A673 (cell line): ENCODE measurements around the gene ALKBH3. TPM values are rescaled to one million over a fixed set of nuclear protein-coding genes. Genes with fewer than 3 reads are reported as not detected.

Experiments
- BruUV-seq: library from RNA; stranded (reverse); fragments of 400-500 nt; replicated peaks from 2 replicates; lab custom pipeline; 2021; lab: Mats Ljungman, UMichigan
- CTCF ChIA-PET: fragments of 300-600 bp; sonication (Branson Sonifier 250); formaldehyde crosslinking; loops from one replicate; lab custom pipeline; 2022; ENCODE audit warnings: antibody characterized with exemption; lab: Charles Lee
- POLR2A ChIA-PET: fragments of 300-600 bp; sonication (Branson Sonifier 250); formaldehyde crosslinking; loops from one replicate; lab custom pipeline; 2022; ENCODE audit warnings: antibody characterized with exemption; ENCODE audit not compliant: low non-redundant PET; lab: Charles Lee
- DNase-seq: peaks from one replicate; pipeline ENCODE4 v3.0.0-alpha.2; 2015; ENCODE audit warnings: low spot score
- H3K27ac ChIP-seq: fragments of 200-600 bp; sonication (generic); 2 replicates; pipeline ENCODE4 v1.5.1; 2016; ENCODE audit warnings: mixed run types, low read depth, mild to moderate bottlenecking, mixed read lengths, antibody characterized with exemption, low read length; ENCODE audit not compliant: poor library complexity, severe bottlenecking
- H3K27me3 ChIP-seq: fragments of 200-600 bp; sonication (generic); replicated peaks from 2 replicates; pipeline ENCODE4 v1.6.1; 2017; ENCODE audit warnings: mixed run types, low read depth, mild to moderate bottlenecking, mixed read lengths, antibody characterized with exemption, low read length; ENCODE audit not compliant: insufficient read depth, poor library complexity
- H3K36me3 ChIP-seq: fragments of 200-600 bp; sonication (generic); 2 replicates; pipeline ENCODE4 v1.6.1; 2016; ENCODE audit warnings: mixed run types, mild to moderate bottlenecking, mixed read lengths, antibody characterized with exemption, low read length; ENCODE audit not compliant: insufficient read depth, poor library complexity, severe bottlenecking
- H3K4me1 ChIP-seq: fragments of 200-600 bp; sonication (generic); 2 replicates; pipeline ENCODE4 v1.6.1; 2017; ENCODE audit warnings: mixed run types, mild to moderate bottlenecking, mixed read lengths, antibody characterized with exemption, low read length; ENCODE audit not compliant: insufficient read depth, poor library complexity, severe bottlenecking
- H3K4me3 ChIP-seq: fragments of 200-600 bp; sonication (generic); 2 replicates; pipeline ENCODE4 v1.5.1; 2016; ENCODE audit warnings: low read depth, mixed run types, mild to moderate bottlenecking, mixed read lengths, low read length; ENCODE audit not compliant: poor library complexity, severe bottlenecking
- H3K9me3 ChIP-seq: fragments of 200-600 bp; sonication (generic); 2 replicates; pipeline ENCODE4 v1.6.1; 2016; ENCODE audit warnings: mixed run types, low read depth, mild to moderate bottlenecking, mixed read lengths, antibody characterized with exemption, low read length; ENCODE audit not compliant: poor library complexity, severe bottlenecking
- EZH2 ChIP-seq: fragments of 200-600 bp; sonication (generic); IDR thresholded peaks from 2 replicates; pipeline ENCODE4 v1.6.1; 2017; ENCODE audit warnings: borderline replicate concordance, low read depth, mild to moderate bottlenecking, mixed read lengths, antibody characterized with exemption, low read length; ENCODE audit not compliant: poor library complexity, severe bottlenecking
- intact Hi-C: fragments of 100-400 bp; cut with micrococcal nuclease; formaldehyde crosslinking; loops from one replicate; pipeline ENCODE4 v1.10.0; 2022; ENCODE audit not compliant: unreplicated experiment
- total RNA-seq: library from RNA; stranded (reverse); gene quantifications from 2 replicates; pipeline ENCODE4 v1.2.3, GENCODE V29; 2021
- TF ChIP-seq, protein P1 (sequence below): fragments of 300-800, 200-600 bp; sonication (generic); conservative IDR thresholded peaks from 2 replicates; pipeline ENCODE4 v1.5.1; 2017; ENCODE audit warnings: low read depth, mild to moderate bottlenecking, antibody characterized with exemption, low read length, moderate library complexity, mixed read lengths

The ALKBH3 gene
- total RNA-seq, 1 experiment from 2014 or later, result 96.6 TPM

DNA sequence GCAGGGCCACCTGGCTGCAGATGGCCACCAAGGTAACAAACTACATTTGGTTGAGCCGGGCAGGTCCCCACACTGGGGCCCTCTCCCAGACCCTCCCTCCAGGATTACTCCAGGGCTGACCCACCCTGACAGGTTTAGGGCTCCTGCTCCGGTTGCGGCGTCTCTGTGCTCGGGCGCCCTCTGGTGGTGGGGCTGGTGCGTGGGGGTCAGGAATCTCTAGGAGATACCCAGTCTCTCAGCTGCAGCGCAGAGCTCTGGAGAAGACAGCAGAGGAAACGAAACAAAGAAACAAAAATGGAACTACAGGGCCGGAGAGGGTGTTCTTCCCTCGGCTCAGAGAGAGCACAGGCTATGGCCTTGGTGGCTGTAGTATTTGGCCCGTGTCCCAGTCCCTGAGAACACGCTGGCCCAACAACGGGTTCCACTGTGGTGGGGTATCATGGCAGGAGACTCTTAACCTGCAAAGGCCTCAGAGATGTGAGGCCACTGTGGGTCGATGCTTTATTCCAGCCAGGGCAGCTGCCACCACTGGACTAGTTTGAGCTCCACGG lies 64.2 kb downstream of the ALKBH3 start:
- ChIA-PET POLR2A (no interaction called here), CTCF (interaction anchor here (0.7 to 1.1 kb wide), 2 partner anchors 11 to 55 kb away, joined by 3 to 5 read pairs; no protein-coding TSS in a partner anchor)
- Histone ChIP-seq H3K4me3 (no peak overlapping the region), H3K9me3 (no peaks in the 10 kb centered on the region), H3K27ac (no peak overlapping the region), H3K27me3 (peaks cover 67% of the 10 kb centered on the region), H3K36me3 (no peaks in the 10 kb centered on the region), H3K4me1 (peaks cover 21% of the 10 kb centered on the region)
- intact Hi-C loops, result loop anchor here (5.0 kb wide), 1 partner anchor 53 kb away; no protein-coding TSS in a partner anchor
- peak; percentile 73 for DNase-seq
- TF ChIP-seq EZH2, result no peak
- TF ChIP-seq, protein P1, sequence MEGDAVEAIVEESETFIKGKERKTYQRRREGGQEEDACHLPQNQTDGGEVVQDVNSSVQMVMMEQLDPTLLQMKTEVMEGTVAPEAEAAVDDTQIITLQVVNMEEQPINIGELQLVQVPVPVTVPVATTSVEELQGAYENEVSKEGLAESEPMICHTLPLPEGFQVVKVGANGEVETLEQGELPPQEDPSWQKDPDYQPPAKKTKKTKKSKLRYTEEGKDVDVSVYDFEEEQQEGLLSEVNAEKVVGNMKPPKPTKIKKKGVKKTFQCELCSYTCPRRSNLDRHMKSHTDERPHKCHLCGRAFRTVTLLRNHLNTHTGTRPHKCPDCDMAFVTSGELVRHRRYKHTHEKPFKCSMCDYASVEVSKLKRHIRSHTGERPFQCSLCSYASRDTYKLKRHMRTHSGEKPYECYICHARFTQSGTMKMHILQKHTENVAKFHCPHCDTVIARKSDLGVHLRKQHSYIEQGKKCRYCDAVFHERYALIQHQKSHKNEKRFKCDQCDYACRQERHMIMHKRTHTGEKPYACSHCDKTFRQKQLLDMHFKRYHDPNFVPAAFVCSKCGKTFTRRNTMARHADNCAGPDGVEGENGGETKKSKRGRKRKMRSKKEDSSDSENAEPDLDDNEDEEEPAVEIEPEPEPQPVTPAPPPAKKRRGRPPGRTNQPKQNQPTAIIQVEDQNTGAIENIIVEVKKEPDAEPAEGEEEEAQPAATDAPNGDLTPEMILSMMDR, result peak; percentile 100
- no TSS peak for BruUV-seq

DNA sequence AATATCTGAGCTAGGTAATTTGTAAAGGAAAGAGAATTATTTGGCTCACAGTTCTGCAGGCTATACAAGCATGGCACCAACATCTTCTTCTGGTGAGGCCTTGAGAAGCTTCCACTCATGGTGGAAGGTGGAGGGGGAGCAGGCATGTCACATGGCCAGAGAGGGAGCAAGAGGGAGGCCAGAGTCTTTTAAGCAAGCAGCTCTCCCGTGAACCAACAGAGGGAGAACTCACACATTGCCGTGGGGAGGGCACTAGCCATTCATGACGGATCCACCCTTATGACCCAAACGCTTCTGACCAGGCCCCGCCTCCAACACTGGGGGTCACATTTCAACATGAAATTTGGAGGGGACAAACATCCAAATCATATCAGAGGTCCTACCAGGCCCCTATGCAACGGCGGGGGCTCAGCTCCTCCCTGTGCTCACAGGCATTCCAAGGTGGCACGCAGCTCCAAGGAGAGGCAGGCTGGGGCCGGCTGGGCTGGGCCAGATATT lies 66.4 kb downstream of the ALKBH3 start:
- no peaks in the 10 kb centered on the region for H3K9me3 ChIP-seq
- intact Hi-C loops, result no loop called here
- DNase-seq, result peak; percentile 49
- ChIA-PET CTCF (interaction anchor here (0.9 kb wide), 1 partner anchor 14 kb away, joined by 3 read pairs; no protein-coding TSS in a partner anchor), POLR2A (no interaction called here)
- no peak overlapping the region for H3K4me3 ChIP-seq
- no TSS peak for BruUV-seq
- peaks cover 67% of the 10 kb centered on the region for H3K27me3 ChIP-seq
- peaks cover 16% of the 10 kb centered on the region for H3K4me1 ChIP-seq
- TF ChIP-seq, protein P1, result peak; percentile 42
- no peak for TF ChIP-seq EZH2
- no peak overlapping the region for H3K27ac ChIP-seq
- no peaks in the 10 kb centered on the region for H3K36me3 ChIP-seq

DNA sequence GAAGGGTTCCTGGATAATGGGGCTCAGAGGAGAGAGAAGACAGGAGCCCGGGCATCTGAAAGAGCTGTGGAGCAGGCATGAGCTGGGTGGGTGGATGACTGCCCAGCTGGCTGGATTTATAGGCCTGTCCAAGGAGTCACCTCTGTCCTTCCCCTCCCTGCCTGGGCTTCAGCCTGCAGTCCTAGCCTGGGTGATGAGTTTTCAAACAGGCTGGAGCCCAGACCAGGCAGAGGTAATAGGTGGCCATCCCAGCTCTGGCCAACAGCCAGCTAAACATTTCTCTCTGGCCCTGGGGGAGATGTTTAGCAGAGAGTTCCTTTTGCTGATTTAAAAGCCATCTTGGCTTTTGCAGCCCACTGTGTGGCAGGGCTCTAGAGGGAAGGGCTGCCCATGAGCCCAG lies 67.2 kb downstream of the ALKBH3 start:
- TF ChIP-seq EZH2, result no peak
- TF ChIP-seq, protein P1, result no peak
- Histone ChIP-seq H3K4me3 (no peak overlapping the region), H3K36me3 (no peaks in the 10 kb centered on the region), H3K27me3 (peaks cover 67% of the 10 kb centered on the region), H3K9me3 (no peaks in the 10 kb centered on the region), H3K27ac (no peak overlapping the region), H3K4me1 (peaks cover 14% of the 10 kb centered on the region)
- POLR2A ChIA-PET, result no interaction called here
- CTCF ChIA-PET, result interaction anchor here (0.7 kb wide), 1 partner anchor 15 kb away, joined by 3 read pairs; no protein-coding TSS in a partner anchor
- intact Hi-C loops, result no loop called here
- no peak for DNase-seq
- no TSS peak for BruUV-seq
